HG02981 (cell line): ENCODE data around the gene PALB2.
"Not testable (repeated sequence)": the region's sequence is repeated elsewhere in the genome, so short reads cannot be mapped to it uniquely, and the experiment has no call there.

Source experiments
- ATAC-seq: cut with Tn5 transposase; IDR thresholded peaks from one replicate; pipeline ENCODE4 v1.9.1; 2021; ENCODE audit warnings: mild to moderate bottlenecking, moderate library complexity; ENCODE audit not compliant: unreplicated experiment

Gene PALB2

DNA sequence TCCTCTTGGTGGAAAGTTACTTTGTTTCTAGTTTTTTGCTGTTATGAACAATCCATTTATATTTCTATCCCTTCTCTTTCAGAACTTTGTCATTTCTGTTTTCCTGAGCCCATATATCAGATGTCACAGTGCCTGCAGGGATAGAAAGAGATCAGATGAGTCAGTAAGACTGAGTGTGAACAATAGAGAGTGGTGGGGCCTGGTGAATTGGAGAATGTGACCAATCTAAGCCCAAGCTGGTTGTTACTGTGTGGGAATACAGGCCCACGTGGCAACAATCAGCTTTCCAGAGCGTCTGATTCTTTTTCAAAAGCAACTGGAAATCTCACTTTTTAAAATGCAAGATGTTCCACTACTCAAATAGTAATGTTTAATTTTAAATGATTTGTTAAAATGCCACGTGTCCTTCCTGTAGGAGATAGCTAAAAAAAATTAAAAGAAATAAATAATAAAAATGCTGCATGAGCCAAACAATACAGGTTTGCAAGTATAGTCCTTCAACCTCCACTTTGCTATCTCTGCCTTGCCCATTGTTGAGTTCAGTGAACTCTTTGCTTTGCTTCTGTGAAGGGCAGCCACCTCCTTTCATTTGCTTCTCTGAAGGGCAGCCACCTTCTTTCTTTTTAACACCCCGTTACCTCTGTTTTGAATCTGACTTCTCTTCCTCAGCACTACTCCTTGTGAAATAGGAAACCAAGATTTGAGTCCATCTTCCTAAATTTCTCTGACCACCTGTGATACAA lies 9.7 kb upstream of the PALB2 start:
- ATAC-seq: no peak

DNA sequence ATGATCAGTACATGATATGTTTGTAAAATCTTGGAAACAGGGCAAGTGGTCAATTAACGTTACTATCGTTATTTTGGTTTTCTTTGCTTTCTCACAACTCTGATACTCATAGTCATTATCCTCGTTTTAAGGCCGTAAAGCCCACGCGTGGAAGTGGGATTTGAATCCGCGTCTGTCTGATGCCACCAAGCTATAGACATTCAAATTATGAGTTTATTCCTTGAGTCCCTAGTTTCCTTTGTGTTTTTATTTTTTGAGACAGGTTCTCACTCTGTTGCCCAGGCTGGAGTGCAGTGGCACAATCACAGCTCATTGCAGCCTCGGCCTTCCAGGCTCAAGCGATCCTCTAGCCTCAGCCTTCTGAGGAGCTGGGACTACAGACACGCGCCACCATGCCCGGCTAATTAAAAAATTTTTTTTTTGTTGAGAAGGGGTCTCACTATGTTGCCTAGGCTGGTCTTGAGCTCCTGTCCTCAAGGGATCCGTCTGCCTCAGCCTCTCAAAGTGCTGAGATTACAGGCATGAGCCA lies 1.2 kb upstream of the PALB2 start:
- no peak for ATAC-seq

GRCh38 chr16:23640615-23640930 lies 537 bp downstream of the PALB2 start:
- no peak for ATAC-seq

GRCh38 chr16:23635958-23636357 lies 5.2 kb downstream of the PALB2 start:
- ATAC-seq: no peak

- ATAC-seq: no peak
Measured at GRCh38 chr16:23634461-23635036, 6.6 kb downstream of the PALB2 start.

GRCh38 chr16:23631874-23632273 lies 9.2 kb downstream of the PALB2 start:
- ATAC-seq: not testable (repeated sequence)

- no peak for ATAC-seq
Measured at GRCh38 chr16:23629516-23629915, 11.6 kb downstream of the PALB2 start.

GRCh38 chr16:23624092-23624491 lies 17.0 kb downstream of the PALB2 start:
- ATAC-seq: no peak

DNA sequence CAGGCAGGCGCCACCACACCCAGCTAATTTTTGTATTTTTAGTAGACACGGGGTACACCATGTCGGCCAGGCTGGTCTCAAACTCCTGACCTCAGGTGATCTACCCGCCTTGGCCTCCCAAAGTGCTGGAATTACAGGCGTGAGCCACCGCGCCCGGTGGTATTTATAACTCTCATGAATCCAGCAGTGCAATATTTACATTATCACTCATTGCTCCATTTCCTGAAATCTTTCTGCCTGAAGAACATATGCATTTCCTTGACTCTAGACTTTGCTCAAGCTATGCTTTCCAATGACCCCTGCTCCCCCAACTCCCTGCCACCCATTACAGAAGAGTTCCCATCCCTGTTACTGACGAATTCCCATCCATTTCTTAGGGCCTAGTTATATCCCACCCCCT lies 25.3 kb downstream of the PALB2 start:
- no peak for ATAC-seq

- ATAC-seq: no peak
Measured at GRCh38 chr16:23611936-23612335, 29.2 kb downstream of the PALB2 start.

DNA sequence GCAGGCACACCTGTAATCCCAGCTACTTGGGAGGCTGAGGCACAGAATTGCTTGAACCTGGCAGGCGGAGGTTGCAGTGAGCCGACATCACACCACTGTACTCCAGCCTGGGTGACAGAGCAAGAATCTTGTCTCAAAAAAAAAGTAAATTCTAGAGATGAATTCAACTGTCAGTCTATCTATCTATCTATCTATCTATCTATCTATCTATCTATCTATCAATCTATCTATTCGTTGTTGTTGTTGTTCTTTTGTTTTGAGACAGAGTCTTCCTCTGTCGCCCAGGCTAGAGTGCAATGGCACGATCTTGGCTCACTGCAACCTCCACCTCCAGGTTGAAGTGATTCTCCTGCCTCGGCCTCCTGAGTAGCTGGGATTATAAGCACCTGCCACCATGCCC lies 30.2 kb downstream of the PALB2 start:
- not testable (repeated sequence) for ATAC-seq

- no peak for ATAC-seq
Measured at GRCh38 chr16:23609929-23610328, 31.2 kb downstream of the PALB2 start.

DNA sequence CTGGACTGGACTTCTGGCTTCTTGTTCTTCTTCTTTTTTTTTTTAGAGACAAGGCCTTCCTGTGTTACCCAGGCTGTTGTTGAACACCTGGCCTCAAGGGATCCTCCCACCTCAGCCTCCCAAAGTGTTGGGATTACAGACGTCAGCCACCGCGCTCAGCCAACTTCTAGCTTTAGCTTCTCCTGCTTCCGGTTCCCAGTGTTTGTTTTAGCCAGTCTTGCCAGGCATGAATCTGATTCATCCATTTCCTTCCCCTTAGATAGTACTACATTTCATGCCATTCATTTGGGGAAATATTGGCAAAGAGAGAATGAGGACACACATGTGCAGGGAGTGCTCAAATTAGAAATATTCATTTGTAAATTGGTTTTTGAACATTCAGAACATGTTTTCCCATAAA lies 32.9 kb downstream of the PALB2 start:
- no peak for ATAC-seq

- no peak for ATAC-seq
Measured at GRCh38 chr16:23607726-23608125, 33.4 kb downstream of the PALB2 start.

GRCh38 chr16:23597003-23597756 lies 43.9 kb downstream of the PALB2 start:
- ATAC-seq: no peak

DNA sequence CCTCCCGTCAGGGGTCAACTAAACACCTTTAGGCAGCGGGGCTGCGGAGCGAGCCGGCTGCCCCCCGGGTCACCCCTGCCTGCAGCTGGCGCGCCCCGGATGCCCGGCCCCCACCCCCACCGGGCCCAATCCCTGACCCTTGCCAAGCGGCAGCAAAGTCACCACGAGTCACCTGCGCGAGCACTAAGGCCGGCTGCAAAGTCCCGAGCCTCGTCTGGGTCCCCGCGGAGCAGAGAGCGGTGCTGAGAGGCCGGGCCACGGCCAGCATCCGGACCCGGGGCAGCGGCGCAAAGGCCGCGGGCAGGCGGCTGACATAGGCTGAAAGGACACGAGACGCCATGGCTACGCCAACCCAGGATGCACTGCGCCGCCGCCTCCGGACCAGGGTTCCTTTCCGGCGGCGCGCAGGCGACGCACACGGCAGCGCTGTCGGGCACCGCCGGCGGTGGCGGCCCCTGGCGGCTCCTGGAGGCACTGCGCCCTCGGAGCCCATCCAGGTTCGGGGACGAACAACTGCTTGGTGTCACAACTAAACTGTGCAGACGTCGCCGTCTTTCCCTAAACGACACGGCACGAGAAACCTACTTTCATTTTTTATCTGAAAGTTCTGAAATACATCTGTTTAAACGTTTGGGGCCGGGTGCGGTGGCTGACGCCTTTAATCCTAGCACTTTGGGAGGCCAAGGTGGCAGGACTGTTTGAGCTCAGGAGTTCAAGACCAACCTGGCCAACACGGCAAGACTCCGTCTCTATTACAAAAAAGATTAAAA lies 45.0 kb downstream of the PALB2 start, which contains the start of gene NDUFAB1:
NDUFAB1 (minus strand) TSS at position 366 of the 770 bp plus-strand sequence; CDS start at position 340, 26 bp downstream.
- peak; percentile 90 for ATAC-seq

DNA sequence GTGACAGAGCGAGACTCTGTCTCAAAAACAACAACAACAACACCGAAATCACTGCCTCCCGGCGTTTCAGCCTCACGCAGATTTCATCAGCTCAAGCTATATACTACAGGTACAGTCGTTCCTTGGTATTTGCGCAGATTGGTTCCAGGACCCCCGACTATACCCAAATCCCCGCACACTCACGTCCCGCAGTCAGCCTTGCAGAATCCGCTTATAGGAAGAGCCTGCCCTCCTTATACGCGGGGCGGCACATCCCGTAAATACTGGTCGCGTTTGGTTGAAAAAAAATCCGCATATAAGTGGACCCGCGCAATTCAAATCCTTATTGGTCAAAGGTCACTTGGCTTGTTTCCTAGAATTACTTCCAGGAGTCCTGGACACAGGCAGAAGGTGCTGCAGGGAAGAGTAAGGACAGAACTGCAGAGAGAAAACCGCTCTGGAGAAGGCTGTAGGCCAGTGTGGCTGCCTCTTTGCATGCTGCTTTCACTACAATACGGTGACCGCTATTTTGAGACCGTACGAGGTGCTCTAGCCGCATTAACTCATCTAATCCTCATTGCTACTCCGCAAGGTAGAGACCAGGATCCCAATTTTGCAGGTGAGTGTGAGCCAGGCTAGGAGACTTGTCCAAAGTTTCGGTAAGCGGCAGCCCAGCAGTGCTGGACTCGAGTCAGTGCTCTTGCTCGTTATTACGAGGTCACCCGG lies 45.7 kb downstream of the PALB2 start:
- ATAC-seq: no peak

DNA sequence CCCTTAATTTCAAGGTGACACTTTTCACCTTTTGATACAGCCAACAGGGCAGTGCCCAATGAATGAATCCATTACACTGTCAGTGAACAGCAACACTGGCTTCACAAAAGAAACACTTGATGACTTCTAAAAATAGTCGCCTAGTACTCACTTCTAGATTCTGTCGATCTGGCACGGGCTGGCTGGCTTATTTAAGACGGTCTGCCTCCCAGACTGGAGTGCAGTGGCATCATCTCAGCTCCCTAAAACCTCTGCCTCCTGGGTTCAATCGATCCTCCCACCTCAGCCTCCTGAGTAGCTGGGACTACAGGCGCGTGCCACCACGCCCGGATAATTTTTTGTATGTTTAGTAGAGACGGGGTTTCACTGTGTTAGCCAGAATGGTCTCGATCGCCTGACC lies 46.9 kb downstream of the PALB2 start:
- ATAC-seq: no peak

- no peak for ATAC-seq
Measured at GRCh38 chr16:23590181-23590580, 50.9 kb downstream of the PALB2 start.

DNA sequence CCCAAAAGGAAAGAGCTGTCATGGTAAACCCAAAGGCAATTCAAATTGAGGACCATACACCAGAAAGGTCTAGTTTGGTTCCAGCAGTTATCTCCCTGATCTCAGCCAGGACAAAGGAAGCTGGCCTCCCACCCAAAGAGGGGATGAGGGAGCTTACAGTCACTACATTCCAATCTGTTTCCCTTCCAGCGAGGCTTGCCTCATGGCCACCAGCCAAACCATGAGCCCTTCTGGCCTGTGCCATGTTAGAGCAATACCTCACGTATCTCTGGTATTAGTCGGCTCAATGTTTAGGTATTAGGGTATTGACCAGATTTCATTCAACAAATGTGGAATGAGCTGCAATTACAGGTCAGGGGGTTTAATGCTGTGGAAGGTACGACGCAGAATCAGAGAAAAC lies 53.4 kb downstream of the PALB2 start:
- ATAC-seq: no peak
